Cardiac muscle cell (in vitro differentiated cells and primary cell): ENCODE measurements around the gene CTNNB1. TPM values are rescaled to one million over a fixed set of nuclear protein-coding genes. Genes with fewer than 3 reads are reported as not detected.
A peak's percentile ranks its signal among the peaks of the same experiment; 100 is the strongest.

ENCODE experiments used
- DNase-seq, 2 donors: peaks; one replicate each; pipeline versions ENCODE4 v3.0.0 to v3.0.0-alpha.2; 2010 to 2017; ENCODE audit warnings: low read depth in 1 of 2, low spot score in 1 of 2
- H3K27ac ChIP-seq: fragments of 200-600 bp; sonication (generic); 2 replicates; pipeline ENCODE4 v1.5.1; 2016
- H3K27me3 ChIP-seq: fragments of 200-600 bp; sonication (generic); 2 replicates; pipeline ENCODE4 v1.6.0; 2016; ENCODE audit warnings: control low read depth
- H3K36me3 ChIP-seq: fragments of 200-600 bp; sonication (generic); 2 replicates; pipeline ENCODE4 v1.5.1; 2016; ENCODE audit warnings: control low read depth
- H3K4me1 ChIP-seq: fragments of 200-600 bp; sonication (generic); 2 replicates; pipeline ENCODE4 v1.8.1; 2017; ENCODE audit warnings: low read depth, mild to moderate bottlenecking, mixed run types
- H3K4me3 ChIP-seq: fragments of 200-600 bp; sonication (generic); 2 replicates; pipeline ENCODE4 v1.5.1; 2016; ENCODE audit warnings: mild to moderate bottlenecking
- H3K9me3 ChIP-seq: fragments of 200-600 bp; sonication (generic); 2 replicates; pipeline ENCODE4 v1.5.1; 2017; ENCODE audit warnings: low read depth, mild to moderate bottlenecking, control low read depth
- CTCF ChIP-seq: IDR thresholded peaks from 2 replicates; pipeline ENCODE4 v1.5.1; 2012; ENCODE audit warnings: low read depth, mild to moderate bottlenecking, low read length
- polyA plus RNA-seq: library from polyadenylated mRNA; unstranded; fragments of >200 nt; fragmentation: Nextera tagmentation; extraction: Ambion mirVana; gene quantifications from 2 replicates; pipeline ENCODE4 v1.2.1, GENCODE V29; 2016
- total RNA-seq: library from RNA; depleted of rRNA; stranded (reverse); fragments of >200 nt; gene quantifications from 2 replicates; pipeline ENCODE4 v1.2.3, GENCODE V29; 2016

Gene CTNNB1
- total and polyA plus RNA-seq, 2 experiments from 2014 or later: 213 to 574 TPM

- peak overlapping the region; percentile 97 for H3K4me3 ChIP-seq
- peak; percentile 61 to 73 for DNase-seq
- peak; percentile 51 for TF ChIP-seq CTCF
Measured at GRCh38 chr3:41202834-41203345, 3.6 kb downstream of the CTNNB1 start.

GRCh38 chr3:41204369-41204768 is 5.1 kb downstream of the CTNNB1 start:
- no peaks in the 10 kb centered on the region for H3K9me3 ChIP-seq
- no peaks in the 10 kb centered on the region for H3K36me3 ChIP-seq
- TF ChIP-seq CTCF: no peak
- H3K4me3 ChIP-seq: no peak overlapping the region
- no peak for DNase-seq
- H3K27me3 ChIP-seq: no peaks in the 10 kb centered on the region
- peaks cover 74% of the 10 kb centered on the region for H3K4me1 ChIP-seq
- H3K27ac ChIP-seq: no peak overlapping the region

More at GRCh38 chr3:41202834-41203345, 3.6 kb downstream of the CTNNB1 start:
- Histone ChIP-seq H3K4me1 (peaks cover 59% of the 10 kb centered on the region), H3K36me3 (no peaks in the 10 kb centered on the region), H3K27ac (no peak overlapping the region), H3K27me3 (no peaks in the 10 kb centered on the region), H3K9me3 (no peaks in the 10 kb centered on the region)

GRCh38 chr3:41205591-41205990 is 6.3 kb downstream of the CTNNB1 start:
- Histone ChIP-seq H3K27me3 (no peaks in the 10 kb centered on the region), H3K36me3 (no peaks in the 10 kb centered on the region), H3K4me3 (no peak overlapping the region), H3K27ac (no peak overlapping the region), H3K9me3 (no peaks in the 10 kb centered on the region), H3K4me1 (peaks cover 74% of the 10 kb centered on the region)
- DNase-seq: no peak
- TF ChIP-seq CTCF: no peak

GRCh38 chr3:41207355-41207754 is 8.1 kb downstream of the CTNNB1 start:
- TF ChIP-seq CTCF: no peak
- Histone ChIP-seq H3K27me3 (no peaks in the 10 kb centered on the region), H3K4me1 (peaks cover 69% of the 10 kb centered on the region), H3K4me3 (no peak overlapping the region), H3K36me3 (no peaks in the 10 kb centered on the region), H3K9me3 (no peaks in the 10 kb centered on the region), H3K27ac (peak overlapping the region; percentile 74)
- peak in 1 of 2 donors; percentile 40 for DNase-seq

GRCh38 chr3:41208507-41209220 is 9.4 kb downstream of the CTNNB1 start:
- Histone ChIP-seq H3K27me3 (no peaks in the 10 kb centered on the region), H3K36me3 (no peaks in the 10 kb centered on the region), H3K27ac (peak overlapping the region; percentile 74), H3K9me3 (no peaks in the 10 kb centered on the region), H3K4me1 (peaks cover 70% of the 10 kb centered on the region), H3K4me3 (no peak overlapping the region)
- no peak for TF ChIP-seq CTCF
- DNase-seq: no peak
